HG03280 (cell line): Measurements from ENCODE around the gene PCSK5.
"Not testable (repeated sequence)": the region's sequence is repeated elsewhere in the genome, so short reads cannot be mapped to it uniquely, and the experiment has no call there.

Source experiments
- ATAC-seq: cut with Tn5 transposase; IDR thresholded peaks from one replicate; pipeline ENCODE4 v1.9.1; 2021; ENCODE audit warnings: mild to moderate bottlenecking, moderate library complexity; ENCODE audit not compliant: unreplicated experiment

Gene PCSK5

DNA sequence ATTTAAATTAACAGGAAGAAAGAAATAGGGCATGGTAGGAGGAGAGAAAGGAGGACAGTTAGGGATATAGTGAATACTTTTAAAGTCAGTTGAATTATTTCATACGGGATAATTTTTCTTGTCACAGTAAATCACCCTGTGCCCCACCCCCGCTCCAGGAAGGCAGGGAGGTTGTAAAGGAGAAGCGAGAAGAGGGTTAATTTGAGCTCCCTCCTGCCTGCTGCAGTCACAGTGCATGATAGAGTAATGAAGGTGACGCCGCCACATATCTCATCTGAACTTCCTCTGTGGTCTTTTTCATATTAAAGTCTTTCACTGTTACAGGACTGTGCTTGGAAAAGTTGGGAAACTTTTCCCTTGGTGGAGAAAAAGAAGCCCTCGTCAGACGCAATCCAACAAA lies 896 bp upstream of the PCSK5 start:
- ATAC-seq: no peak

DNA sequence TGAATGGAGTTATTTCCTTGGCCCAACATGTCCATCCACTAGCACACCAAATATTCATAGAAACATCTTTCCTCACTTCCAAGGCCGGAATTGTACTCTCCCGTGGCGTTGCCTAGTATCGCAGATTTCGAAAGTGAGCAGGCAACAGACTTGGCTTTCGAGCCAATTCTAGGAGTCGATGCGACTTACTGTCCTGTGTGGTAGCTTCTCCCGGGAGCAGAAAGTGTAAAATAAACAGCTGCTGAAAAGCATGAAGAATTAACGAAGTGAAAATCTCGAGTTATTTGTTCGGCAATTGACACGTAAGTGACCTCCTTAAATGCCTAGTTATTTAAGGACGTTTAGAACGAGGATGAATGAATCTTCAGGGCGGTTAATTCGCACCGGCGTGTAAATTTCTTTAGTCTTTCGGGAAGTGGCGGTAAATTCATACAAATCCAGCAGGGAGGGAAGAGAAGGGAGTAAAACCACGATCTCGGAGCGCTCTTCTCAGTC lies 449 bp upstream of the PCSK5 start:
- ATAC-seq: peak; percentile 11

DNA sequence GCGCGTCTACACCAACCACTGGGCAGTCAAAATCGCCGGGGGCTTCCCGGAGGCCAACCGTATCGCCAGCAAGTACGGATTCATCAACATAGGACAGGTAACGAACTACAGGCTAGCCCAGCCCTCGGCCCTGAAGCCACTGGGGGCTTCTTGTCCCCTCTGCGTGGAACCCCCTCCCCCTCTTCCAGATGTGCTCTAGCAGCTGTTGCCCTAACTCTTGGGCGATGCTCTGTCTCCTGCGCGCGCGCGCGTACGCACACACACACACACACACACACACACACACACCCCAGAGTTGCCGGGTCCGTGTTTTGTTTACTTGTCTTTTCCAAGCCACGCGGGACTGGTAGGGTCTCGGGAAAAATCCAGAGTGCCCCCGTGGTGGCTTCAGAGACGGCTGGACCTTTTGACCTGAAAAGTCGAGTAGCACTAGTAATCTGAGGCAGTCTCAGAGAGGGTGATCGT lies 836 bp downstream of the PCSK5 start:
- ATAC-seq: no peak

DNA sequence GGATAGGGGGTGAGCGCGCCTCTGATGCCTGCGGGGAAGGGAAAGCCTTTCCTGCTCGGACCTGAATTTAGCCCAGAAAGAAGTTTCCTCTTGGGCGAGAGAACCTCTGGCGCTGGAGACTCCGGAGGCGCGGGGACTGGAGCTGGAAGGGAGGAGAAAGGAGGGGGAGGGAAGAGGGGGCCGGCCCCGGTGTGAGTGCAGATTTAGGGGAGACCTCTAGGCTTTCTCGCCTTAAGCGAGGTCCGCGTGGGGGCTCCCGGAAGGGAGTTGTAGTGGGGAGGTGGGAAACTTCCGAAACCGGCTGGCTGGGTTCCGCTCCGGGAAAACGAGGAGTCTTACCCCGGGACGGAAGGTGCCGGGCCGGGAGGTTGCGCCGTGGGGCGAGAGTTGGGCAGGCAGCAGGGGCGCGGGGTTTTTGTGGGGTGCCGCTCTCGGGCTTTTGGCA lies 1.3 kb downstream of the PCSK5 start:
- no peak for ATAC-seq

DNA sequence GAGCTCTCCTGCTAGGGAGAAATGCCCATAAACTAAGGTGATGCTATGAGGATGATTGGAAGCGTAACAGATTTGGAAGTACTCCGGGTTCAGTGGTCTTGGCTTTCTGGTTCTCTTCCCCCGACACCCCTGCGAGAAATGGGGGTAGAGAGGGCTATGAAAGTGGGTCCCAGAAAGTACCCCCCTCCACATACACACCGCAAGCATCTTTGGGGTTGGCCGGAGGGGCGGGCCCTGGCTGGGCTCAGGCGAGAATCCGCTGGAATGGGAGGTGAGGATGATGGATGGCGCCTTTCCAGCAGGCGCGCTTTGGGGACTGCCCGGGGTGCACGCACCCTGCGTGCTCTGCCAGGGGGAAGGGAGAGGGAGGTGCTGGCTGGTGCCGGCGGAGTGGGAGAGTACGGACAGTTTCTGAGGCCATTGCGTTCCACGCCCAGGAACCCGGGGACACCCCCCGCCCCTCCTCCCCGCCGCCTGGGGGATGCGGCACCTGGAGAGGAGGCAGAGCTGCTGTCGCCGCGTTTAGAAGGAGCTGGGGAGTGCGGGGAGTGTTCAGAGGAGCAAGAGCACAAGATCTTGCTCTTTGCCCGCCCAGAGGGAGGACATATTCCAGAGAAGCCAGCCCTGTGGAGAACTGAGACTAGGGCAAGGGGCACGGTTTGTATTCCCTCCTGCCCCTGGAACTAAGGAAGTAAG lies 1.9 kb downstream of the PCSK5 start:
- ATAC-seq: no peak

DNA sequence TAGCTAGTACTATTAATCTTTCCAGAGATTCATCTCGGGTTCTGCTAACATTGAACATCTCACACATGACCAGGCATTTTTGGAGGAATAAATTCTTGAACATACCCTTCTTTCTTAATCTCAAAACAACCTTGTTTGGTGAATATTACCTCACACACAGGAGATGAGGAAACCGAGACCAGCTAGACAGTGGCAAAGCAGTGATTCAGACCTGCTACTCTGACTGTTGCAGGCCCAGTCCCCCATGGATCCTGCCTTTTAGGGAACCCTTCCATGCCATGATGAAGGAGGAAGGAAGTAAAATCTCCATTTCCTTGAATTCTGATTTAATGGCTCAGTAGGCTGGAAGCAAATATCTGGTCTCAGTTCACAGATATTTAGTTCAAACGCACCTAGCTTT lies 2.6 kb downstream of the PCSK5 start:
- no peak for ATAC-seq

DNA sequence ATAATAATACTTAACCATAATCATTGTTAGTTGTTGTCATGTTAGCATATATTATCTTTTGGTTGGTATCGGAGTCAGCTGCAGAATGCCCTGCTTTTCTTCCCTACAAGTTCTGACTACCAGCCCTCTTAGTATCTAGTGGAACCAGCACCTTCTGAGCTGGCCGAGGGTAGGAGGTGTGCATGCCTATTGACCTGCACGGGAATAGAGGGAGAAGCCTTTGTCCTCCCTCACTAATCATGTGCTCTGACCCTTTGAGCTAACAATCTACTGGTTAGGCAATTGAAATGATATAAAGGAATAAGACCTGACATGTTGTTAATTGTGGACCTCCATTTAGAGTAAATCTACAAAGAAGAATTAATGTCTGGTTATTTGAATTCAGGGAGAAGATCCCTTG lies 4.1 kb downstream of the PCSK5 start:
- no peak for ATAC-seq

DNA sequence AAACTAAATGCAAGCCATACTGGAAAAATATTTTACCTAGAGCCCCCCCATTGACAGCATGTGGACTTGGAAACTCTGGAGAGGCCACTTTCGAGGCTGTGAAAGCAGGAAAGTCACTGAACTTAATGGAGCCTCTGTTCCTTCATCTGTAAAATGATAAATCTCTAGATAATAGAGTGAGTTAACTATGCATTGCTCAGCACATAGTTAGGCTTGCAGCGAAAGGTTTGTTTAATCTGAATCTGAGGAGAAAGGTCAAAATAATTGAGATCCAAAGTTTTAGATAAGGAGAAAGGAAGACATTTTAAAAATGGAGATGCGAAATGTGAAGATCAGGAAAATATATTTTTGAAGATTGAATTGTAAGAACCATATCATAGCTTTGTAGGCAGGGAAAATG lies 4.6 kb downstream of the PCSK5 start:
- ATAC-seq: no peak

DNA sequence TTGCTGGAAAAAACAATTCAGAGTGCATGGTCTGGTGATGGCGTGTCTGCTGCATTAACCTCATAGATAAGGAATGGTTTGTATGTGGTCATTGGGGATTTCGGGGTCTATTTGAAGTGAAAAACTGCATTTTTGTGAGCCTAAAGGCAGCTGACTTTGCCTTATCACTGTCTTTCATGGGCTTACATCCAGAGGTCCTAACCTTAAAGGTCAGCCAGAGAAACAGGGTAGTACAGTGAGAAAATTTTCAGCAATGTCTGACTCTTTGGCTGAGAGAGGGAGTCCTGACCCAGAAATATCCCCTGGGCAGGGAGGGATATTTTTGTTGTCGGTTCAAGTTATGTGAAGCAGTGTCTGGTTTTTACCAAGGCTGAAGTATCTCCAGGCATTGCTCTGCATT lies 5.7 kb downstream of the PCSK5 start:
- no peak for ATAC-seq

DNA sequence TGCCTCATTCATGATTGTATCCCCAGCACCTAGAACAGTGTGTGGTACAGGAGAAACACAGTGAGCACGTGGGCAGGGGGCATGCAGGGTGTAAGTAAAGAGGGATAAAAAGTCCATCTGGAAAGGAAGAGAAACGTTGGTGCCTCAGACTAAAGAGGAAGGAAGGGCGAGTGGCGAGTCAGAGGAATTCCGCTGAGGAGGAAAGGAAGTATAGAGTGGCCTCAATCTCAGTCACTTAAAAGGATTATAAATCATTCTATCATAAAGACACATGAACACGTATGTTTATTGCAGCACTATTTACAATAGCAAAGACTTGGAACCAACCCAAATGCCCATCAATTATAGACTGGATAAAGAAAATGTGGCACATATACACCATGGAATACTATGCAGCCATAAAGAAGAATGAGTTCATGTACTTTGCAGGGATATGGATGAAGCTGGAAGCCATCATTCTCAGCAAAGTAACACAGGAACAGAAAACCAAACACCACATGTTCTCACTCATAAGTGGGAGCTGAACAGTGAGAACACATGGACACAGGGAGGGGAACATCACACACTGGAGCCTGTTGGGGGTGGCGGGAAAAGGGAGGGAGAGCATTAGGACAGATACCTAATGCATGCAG lies 10.5 kb downstream of the PCSK5 start:
- not testable (repeated sequence) for ATAC-seq

DNA sequence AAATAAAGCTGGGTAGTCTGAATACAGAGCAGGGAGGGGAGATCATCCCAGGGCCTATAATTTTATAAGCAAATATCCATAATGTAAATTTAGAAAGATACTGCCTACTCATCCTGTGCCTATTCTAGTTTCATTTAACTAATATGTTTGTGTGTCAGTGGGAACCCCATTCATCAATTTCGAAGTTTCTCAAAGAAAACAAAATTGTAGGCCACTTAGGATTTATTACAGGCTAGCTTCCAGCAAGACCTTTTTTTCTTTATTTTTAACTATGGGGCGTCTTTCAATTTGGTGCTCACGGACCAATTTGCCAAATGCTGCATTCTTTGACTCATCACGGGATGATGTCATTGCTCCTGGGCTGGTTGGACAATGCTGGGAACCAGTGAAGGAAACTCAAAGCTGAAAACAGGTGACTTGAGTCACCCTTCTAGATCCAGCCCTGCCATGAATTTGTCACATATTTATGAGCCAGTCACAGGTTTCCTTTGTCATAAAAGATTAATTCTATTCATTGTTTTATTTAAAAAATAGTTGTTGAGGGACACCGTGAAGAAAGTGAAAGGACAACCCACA lies 13.4 kb downstream of the PCSK5 start:
- no peak for ATAC-seq

DNA sequence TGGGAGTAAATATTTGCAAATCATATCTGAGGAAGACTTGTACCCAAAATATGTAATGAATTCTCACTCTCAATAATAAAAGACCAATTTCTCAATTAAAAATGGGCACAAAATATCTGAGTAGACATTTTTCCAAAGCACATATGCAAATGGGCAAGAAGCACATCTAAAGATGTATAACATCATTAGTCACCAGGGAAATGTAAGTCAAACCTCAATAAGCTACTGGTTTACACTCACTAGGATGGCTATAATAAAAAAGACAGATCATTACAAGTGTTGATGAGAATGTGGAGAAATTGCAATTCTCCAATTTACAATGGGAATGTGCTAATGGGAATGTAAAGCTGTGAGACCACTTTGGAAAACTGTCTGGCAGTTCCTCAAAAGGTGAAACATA lies 13.9 kb downstream of the PCSK5 start:
- ATAC-seq: no peak

DNA sequence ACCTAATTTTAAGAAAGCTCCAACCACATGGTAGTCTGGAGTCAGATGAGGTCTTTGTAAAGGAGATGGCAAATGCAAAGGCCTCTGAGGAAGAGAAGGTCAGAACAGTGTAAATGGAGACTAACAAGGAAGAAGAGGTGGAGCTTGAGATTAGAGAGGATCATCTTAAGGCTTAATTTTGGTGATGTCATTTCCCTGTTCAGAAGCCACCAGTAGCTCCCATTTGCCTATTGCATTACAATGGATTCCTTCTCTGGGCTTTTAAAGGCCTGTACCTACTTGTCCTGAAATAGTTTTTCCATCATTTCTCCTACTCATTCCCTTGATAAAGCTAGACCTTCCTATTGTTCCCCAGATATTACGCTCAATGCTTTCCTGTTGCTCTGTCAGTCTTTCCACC lies 16.1 kb downstream of the PCSK5 start:
- no peak for ATAC-seq

DNA sequence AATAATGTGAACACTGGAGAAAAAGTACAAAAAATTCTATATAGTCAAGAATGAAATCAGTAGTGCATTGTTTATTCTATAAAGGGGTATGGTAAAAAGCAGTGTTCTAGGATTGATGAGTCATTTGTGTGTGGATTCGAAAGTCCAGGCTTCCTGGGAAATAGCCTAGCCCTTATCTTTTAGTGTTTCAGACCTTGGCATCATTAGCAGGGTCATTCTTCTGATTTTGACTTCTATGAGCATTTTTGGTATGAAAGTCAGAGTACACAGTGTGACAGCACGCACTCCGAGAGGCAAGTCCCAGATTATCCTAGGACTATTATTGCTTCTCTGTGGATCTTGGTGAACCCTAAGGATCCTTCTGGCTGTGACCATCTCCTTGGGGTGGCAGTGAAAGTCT lies 16.9 kb downstream of the PCSK5 start:
- ATAC-seq: no peak

DNA sequence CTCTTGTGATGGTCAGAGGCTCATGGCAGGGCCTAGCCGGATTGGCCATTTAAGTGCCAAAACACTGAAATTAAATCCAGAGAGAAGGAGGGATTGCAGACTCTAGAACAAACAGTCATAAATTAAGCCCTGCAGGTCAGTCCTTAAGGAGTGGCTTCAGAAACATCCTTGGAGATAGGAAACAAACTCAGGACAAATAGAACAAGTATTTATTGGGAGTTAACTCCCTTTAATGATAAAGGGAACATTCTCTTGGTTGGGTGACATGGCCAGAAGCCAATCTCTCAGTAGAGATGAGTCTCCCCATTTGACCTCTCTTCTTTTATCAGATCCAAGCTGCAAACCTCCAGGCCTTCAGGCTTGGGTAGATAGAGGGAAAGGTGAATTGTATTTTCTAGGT lies 17.4 kb downstream of the PCSK5 start:
- no peak for ATAC-seq

DNA sequence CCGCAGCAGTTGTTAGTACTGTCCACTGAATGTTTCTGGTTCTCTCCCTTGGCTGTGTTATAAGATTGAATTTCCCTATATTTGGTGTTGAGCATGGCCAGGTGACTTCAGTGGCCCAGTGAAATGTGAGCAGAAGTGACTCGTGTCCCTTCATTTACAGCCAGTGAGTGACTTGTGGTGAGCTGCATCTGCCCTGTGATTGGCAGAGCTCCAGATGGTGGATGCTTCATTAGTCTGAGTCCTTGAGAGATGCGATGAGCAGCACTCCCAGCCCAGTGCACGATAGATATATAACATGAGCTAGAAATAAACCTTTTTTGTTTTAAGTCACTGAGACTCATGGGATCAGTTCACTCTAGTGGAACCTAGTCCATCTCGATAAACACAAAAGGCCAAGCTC lies 19.3 kb downstream of the PCSK5 start:
- ATAC-seq: no peak

DNA sequence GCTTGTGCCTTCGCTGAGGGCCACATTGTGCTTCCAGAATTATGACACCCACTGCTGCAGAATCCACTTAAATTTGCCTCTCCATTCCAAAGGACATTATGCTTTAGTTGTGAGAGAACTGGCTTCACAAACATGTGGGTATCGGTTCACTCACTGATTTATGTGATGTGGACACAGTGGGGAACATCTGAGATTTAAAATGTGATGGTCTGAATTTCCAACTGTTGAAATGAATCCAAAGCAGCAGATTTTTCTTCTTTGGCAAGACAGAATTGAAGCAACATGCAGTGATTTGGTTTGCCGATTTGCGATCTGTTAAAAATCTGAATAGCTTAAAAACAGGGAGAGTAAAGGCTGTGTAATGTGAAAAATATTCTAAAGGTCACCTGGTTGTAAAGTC lies 20.3 kb downstream of the PCSK5 start:
- ATAC-seq: no peak

DNA sequence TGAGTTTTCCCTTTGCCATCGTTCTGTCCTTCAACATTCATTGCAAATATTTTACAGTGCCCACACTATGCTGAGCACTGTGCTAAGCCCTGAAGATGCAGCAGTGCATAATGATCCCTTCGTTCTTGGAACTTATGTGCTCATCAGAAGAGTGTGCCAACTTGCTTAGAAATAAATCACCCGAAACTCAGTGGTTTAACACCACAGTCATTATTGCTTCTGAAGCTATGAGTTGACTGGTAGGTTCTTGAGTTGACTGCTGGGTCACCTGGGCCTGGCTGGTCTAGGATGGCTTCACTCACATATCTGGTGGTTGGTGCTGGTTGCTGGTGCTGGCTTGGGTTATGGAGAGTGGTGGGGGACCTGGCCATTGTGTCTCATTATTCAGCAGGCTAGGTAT lies 20.9 kb downstream of the PCSK5 start:
- ATAC-seq: no peak

DNA sequence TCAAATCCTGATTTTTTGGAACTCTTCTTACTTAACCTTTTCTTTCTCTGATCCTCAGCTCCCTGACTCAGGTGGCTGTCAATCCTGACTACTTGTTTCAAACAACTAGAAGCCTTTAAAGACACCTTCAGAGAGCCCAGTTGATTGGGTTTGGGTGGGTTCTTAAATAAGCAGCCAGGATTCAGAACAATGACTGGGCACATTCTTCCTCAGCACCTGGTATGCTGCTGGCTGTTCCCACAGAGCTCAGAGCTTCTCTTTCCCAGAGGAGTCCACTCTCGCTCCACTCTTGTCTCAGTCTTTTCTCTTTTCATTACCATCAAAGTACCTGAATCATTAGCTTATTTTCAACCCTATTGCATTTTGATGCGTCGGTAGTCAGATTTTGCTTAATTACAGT lies 22.5 kb downstream of the PCSK5 start:
- ATAC-seq: no peak

DNA sequence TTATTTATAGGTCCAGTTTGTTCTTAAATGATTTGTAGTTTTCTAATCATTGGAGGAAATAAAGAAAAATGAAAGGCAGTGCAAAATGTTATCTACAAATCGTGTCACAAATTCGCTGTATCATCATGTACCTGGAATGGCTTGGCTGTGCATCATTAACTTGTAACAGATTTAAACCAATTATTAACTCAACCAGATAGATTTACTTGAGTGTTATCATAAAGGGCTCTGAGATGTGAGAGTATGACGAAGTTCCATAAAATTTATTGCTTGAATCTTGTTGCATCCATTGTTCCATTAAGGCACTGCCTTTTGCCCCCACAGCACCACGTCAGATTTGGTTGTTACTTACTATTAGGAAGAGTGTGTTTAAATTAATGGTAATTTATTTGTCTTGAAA lies 23.5 kb downstream of the PCSK5 start:
- no peak for ATAC-seq

DNA sequence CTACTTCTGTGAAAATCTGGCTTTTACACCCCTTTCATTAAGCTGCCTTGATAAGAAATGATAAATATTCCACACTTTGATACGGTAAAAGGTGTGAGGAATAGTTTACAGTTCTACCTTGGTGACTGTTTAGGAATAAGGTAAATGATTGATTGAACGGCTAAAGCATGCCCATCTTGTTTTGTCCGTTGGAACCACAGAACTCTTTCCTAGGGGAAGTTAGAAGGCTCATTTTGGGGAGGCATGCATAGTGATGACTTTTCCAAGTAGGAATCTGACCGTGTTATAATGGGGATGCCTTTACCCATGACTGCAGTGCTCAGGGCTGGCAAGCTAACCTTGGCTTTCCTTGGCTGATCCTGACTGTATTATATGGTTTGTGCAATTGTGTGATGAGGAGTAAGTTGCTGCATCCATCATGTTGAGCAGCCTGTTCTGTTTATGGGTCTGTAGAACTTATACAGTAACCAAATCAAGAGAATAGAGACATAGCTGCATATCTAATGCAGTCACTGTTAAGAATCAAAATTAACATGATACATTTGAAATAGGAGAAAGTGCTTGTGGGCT lies 24.5 kb downstream of the PCSK5 start:
- no peak for ATAC-seq

DNA sequence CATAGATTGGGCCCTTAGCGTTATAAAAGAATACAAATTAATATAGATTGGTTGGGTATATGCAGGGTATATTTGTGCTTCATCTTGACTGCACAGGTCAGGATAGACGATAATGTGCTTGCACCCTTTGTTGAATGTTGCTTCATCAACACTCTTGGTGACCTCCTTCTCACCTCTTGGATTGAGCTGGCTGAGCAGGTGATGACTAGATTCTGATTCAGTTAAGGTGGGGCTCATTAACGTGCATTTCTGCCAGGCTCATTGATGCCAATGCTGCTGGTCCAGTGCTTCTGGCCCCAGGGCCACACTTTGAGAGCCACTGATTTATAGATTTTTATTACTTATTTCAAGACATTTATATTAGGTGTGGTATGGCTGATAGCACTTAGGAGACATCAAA lies 27.7 kb downstream of the PCSK5 start:
- ATAC-seq: no peak
